ENCODE results near the gene RSL1D1.

The RSL1D1 gene

DNA sequence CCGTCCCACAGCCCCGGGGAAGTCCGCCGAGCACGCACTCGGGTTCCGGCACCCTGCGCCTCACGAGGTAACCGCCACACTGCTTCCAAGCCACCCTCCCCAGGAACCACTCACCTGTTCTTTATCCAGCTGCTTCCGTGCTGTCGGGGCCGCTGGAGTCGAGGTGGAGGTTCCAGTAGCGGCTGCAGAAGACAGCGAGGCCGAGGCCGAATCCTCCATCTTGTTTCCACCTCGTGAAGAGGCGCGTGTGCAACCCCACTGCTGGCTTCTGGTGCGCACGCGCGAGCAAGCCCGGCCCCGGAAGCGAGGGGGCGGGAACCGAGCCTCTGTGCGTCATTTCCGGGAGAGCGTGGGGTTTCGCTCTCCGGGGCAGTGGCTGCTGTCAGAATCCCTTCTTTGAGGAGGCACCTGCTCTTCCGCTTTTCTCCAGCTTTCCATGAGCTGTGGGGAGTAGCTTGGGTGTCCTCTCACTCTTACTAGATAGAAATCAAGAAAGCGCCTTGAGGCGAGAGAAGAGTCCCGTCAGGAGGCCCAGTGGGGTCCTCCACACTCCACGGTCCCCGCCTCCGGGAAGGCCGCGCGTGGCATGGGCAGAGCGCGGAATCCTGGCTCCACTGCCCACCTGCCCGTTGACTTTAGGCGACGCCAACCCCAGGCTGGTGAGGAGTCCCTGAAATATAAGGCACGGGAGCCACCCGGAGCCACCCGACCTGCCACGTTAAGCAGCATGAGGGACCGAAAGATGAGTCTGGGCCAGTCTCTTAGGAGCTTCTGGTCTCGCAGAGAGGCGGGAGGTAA is at the start of gene RSL1D1:
Gene RSL1D1 (minus strand): TSS at position 249 of the 798 bp plus-strand sequence. CDS start 30 bp downstream, at position 219.
- DNase-seq: peak; percentile 92

DNA sequence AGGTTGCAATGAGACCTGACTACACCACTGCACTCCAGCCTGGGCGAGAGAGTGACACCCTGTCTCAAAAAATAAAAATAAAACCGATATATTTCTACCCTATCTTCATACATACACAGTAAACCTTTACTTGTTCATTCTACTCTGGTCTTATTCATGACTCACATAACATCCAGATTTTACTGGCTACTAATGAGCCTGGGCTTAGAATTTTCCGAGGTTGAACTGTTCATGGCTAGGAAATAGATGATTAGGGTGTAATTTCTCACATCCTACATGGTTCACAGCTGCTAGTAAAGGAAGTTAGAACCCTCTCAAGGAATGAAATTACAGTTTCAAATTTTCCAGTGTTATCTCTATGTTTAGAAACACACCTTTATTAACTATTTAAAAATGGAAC is 49.7 kb upstream of the RSL1D1 start:
- no peak for DNase-seq

DNA sequence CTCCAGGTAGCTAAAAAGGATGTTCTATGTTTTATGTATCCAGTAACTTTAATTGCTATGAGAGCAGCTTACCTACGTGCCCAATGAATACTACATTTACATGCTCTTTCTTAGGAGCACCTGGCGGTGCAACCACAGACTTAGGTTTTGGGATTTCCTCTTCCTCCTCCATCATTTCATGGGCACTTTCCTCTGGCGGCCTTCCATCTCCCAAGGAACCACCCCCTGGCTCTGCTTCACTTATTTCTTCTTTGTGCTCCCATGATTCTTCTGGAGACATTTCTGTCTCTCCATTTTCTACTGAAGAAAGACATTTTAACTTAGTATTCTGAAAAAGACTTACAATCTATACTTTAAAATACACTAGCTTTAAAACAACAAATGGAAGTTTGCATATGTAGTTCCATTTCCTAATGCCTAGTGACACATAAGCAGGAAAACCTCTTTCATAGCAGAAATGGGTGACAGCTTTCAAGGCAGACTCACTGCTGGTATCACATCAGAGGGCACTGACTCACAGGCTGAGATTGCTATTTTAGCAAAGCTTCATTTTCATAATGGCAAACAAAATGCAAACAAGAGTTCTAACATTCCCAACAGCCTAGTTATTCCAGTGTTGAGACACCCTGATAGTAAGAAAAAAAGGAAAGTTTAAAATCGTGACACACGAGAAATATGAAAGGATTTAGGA is 45.3 kb upstream of the RSL1D1 start:
- DNase-seq: no peak

DNA sequence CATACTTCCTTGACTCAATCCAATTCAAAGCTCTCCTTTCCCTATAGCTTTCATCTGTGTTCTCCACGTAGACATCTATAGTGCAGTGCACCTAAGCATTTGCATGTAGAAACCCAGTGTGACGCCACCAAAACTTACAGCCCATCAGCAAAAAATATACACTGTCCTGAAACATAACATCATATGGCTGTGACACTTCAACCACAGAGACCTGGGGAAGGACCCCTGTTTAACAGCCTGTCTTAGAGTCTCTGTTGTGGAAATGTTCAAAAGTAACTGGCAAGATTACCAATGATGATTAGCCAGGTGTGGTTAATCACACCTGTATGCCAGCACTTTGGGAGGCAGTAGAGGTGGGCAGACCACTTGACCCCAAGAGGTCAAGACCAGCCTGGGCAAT is 42.2 kb upstream of the RSL1D1 start:
- DNase-seq: no peak

DNA sequence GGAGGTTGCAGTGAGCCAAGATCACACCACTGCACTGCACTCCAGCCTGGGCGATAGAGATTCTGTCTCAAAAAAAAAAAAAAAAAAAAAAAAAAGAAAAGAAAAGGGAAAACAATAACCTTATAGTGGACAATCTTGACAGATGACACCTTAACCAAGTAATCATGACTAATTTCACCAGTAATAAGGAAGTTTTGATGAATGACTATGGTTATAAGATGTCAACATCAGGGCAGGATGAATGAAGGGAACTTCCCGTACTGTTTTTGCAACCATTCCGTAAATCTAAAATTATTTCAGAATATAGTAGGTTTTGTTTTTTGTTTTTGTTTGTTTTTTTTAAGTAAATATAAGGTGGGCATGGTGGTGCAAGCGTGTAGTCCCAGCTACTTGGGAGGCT is 41.4 kb upstream of the RSL1D1 start:
- no peak for DNase-seq

DNA sequence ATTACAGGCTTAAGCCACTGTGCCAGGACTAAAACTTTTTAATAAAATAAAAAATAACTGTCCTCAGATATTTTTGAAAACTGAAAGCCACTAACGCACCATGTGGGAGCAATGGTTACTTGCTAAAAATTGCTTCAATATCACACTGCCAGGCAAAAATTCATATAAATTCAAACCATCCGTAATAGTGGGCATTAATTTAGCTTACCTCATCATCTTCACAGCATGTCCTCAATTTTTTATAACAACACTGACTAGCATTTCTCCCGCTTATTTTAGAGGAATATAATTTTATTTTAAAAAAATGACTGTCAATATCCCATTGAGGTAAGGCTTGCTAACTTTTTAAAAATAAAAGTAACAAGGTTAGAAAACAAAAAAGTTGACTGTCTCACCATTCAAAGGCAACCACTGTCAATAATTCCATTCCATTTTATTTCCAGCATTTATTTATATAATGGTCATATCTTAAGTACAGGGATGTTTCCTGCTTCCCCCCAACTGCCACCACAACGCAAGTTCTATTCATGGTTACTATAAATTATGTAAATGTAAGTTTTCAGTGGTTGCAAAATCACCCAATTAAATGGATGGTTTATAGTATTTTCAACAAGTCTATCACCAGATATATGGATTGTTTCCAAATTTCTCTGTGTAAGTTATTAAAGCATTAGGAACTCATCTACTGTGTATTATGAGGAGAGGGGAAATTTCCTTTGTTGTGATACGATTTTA is 39.1 kb upstream of the RSL1D1 start:
- DNase-seq: no peak

DNA sequence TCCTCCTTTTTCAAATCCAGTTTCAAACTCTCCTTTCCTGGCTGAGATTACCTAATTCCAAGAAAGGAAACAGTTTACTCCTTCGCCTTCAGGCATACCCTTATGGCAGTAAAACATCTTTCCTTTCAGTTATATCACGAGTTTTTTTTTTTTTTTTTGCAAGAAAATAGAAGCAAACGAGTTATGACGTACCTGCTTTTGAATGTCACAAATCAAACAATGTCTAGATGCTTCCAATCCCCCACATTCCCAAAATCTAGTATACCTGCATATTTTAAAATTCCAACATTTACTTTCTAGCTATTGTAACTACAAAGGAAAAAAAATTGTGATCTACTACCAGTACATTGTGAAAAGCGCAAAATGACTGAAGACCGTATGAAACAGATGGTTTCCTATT is 35.5 kb upstream of the RSL1D1 start:
- DNase-seq: no peak

DNA sequence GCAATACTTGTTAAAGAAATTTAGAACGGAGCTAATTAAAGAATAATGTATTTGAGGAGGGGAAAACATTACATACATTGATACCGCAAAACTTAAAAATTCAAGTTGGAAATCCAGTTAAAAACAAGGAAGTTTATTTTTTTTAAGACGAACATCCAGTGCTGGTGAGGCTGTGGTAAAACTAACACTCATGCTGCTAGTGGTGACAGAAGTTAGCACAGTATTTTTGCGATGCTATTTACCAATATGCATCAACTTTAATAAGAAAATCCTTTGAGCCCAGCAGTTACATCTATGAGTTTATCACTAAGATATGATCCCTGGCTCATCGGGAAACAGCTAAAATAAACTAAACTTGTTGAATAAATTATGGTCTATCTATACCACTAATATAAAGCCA is 32.7 kb upstream of the RSL1D1 start:
- no peak for DNase-seq

DNA sequence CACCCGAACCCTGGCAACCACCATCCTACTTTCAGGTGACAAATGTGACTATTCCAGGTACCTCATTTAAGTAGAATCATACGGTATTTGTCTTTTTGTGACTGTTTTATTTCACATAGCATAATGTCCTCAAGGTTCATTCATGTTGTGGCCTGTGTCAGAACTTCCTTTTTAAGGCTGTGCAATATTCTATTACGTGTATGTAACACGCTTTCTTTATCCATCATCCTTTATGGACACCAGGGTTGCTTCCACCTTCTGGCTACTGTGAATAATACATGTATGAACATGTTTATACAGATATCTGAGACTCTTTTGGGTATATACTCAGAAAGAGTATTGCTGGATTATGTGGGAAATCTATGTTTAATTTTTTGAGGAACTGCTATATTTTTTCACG is 28.7 kb upstream of the RSL1D1 start:
- no peak for DNase-seq

DNA sequence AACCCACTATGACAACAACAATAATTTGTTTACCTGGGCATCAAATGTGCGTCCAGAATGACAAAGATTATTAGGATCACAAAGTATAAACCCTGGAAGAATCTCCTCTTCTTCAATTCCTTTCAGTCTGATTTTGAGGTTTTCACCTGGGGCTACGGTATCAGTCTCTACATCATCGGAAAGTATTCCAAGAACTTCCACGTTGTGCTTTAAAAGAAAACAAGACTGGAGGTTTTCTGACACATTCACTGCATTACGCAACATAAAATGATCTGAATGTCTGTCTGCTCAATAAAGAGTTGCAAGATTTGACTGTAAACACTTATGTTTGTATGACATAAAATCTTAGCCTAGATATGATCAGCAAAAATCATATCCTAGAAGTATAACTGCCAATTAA is 26.0 kb upstream of the RSL1D1 start:
- DNase-seq: no peak

DNA sequence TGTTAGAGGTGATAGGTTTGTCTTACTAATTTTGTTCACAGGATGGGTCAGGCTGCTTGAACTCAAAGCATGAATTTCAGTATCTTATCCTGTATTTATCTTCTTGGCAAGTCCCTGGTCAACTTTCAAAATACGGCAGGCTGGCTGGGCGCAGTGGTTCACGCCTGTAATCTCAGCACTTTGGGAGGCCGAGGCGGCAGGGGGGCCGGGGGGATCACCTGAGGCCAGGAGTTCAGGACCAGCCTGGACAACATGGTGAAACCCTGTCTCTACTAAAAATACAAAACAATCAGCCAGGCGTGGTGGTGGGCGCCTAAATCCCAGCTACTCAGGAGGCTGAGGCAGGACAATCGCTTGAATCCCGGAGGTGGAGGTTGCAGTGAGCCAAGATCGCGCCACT is 25.0 kb upstream of the RSL1D1 start:
- DNase-seq: no peak

DNA sequence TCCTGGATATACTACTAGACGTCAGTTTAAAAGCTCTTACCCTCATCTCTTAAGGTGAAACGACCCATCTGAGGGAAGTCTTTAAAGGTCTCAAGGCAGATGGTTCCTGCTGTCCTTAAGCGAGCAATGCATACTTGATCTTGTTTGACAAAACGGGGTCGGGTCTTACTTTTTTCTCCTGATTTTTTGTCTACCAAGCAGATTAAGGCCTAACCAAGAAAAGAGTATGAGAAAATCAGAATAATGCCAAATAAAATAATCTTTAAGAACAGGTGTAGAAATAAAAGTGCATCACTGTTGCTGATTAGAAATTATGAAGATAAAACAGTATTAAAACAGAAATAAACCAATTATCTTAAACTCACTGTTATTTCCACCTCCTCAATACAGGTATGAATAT is 24.4 kb upstream of the RSL1D1 start:
- DNase-seq: no peak

DNA sequence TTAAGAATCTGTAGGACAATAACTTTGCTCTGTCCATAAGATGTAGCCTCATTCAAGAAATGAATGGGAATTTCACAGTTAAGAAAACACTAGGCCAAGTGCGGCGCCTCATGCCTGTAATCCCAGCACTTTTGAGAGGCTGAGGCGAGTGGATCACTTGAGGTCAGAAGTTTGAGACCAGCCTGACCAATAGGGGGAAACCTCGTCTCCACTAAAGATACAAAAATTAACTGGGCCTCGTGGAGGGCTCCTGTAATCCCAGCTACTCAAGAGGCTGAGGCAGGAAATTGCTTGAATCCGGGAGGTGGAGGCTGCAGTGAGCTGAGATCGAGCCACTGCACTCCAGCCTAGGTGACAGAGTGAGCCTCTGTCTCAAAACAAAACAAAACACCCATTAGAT is 19.9 kb upstream of the RSL1D1 start:
- no peak for DNase-seq

DNA sequence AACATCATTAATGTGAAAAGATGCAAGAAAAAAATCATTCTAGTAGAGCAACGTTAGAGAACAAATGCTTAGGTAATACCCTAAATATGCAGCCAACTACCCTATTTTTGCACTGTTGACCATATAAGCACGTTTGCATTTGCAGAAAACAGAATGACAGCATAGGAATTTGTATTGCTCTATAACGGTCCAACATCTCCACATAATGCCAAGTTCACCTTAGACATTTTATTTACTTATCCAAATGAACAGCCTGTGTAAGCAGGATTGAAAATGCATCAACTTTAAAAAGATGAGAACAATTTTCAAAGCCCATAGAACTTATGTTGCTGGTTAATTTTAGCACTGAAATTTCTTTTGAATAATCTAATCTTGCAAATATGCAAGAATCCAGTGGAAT is 19.1 kb upstream of the RSL1D1 start:
- DNase-seq: no peak

DNA sequence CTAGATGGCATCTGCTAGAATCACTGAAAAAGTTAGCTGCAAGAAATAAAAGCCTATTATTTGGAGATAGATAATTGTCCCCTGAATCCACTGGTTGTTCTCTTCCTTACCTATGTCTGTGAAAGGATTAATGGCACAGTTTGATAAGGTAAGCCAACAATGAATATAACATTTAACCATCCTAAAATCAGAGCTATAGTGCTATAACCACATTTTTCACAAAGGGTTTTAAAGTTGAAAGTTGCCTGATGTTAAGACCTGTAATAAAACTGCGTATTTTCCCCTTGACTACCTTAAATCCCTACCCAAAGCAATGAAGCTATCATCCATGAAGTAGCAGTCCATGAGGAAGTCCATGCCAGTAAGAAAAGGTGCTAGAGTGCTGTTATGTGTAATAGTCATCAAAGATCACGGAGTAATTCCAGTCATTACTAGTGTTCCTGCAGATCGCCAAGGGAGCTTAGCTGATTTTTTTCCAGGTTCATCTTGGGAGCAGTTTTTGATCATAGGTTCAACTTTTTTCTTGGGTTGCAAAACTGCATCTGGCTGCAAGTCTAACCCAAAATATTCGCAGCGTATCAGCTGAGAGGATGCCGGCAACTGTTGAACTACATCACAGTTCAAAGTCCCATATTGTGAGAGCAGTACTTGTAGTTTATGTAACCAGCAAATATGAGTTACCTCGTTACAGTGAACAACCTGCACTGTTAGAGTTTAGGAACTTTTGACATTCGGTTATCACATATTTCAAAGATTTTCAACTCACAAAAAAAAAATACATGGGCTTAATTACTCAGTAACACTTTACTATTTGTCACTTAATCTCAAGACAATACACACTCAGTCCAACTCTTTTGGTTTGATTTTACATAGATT is 18.2 kb upstream of the RSL1D1 start:
- no peak for DNase-seq

DNA sequence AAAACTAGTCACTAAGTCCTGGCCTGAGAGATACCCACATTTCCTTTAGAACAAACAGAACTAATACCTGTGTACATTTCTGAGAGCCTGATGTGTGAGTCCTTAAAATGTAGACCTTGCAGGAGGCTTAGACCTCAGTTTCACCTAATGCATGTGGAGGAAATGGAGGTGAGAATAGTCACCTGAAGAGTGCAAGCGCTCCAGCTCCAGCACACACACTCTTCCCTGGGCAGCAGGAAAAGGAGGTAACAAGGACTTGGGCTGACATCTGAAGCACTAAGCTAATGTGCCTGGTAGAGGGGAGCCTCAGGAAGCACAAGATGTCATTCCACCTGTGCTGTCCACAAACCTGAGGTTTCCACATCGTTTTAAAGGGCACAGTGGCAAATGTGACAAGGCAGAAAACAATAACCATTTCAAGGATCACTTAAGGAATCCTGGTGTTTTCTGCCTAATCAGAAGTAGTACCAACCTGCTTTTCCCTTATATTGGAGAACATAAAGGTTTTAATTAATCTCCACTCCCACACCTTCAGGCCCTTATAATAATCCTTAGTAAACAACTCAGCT is 17.2 kb upstream of the RSL1D1 start:
- no peak for DNase-seq

DNA sequence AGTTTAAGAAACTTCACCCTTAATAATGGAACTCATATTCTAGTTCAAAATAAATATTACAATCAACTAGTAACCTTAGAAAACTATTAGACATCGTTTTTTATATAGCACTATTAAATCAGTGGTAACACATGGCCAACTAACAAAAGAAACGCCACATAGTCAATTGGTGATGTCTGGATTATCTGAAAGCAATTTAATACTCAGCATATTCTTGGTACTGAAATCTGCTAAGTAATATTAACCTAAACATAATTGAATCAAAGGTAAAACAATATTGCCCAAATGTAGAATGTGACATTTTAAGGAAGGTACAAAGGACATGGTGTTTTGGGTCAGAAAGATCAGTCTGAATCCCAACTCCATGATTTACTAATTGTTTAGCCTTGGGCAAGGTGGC is 11.1 kb upstream of the RSL1D1 start:
- DNase-seq: no peak

DNA sequence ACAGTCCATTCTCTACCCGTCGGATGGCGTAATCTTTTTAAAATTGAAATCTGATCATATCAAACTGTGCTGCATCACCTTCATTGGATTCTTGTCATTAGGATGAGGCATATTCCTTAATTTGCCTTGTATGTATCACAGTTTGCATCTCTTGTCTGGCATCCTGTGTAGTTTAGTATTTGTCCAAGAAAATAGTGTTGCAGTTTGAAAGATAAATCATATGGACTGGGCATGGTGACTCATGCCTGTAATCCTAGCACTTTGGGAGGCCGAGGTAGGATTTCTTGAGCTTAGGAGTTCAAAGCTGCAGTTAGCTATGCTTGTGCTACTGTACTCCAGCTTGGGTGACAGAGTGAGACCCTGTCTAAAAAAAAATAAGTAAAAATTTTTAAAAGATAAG is 5.8 kb upstream of the RSL1D1 start:
- no peak for DNase-seq

DNA sequence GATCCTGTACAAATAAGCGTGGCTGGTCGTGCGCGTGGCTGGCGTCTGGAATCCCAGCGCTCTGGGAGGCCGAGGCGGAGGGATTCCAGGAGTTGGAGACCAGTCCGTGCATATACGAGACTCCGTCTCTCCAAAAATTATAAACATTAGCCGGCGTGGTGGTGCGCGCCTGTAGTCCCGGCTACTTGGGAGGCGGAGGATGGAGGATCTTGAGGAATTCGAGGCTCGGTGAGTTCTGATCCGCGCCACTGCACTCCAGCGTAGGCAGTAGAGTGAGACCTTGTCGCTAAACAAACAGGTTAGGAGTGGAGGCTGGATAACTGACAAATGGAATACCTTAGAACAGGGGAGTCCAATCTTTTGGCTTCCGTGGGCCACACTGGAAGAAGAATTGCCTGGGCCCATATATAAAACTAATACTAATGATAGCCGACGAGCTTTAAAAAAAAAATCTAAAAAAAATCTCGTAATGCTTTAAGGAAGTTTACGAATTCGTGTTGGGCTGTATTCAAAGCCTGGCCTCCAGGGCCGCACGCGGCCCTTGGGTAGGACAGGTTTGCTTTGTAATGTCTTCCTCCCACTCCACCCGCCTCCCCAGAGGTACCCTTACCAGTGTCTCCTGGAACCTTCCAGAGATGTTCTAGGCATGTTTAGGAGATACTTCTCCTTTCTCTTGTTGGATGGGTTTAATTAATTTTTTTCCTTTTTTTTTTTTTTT is 909 bp upstream of the RSL1D1 start:
- no peak for DNase-seq

DNA sequence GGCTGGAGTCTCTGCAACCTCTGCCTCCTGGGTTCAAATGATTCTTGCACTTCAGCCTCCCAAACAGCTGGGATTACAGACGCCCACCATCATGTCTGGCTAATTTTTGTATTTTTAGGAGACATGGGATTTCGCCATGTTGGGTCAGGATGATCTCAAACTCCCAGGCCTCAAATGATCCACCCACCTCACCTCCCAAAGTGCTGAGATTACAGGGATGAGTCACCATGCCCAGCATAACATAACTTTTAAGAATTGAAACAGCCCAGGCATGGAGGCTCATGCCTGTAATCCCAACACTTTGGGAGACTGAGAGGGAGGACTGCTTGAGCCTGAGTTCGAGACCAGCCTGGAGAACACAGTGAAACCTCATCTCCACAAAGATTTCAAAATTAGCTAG is 2.5 kb downstream of the RSL1D1 start:
- no peak for DNase-seq

DNA sequence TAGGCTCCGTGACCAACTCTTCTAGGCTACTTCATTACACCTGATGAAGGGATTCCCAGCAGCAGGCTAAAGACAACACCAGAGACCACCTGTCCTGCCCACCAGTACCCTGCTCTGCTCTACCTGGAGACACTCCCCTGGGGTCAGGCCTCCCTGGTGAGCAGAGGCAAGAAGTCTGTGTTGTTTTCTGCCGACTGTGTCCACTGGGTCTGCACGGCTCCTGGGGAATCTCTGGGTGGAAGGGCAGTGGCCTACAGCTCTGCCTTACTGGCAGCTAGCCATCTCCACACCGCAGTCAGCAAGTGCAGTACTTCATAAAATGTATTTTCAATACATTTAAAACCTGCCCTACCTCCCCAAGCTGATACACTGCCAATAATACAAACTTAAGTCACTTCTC is 6.8 kb downstream of the RSL1D1 start:
- no peak for DNase-seq

DNA sequence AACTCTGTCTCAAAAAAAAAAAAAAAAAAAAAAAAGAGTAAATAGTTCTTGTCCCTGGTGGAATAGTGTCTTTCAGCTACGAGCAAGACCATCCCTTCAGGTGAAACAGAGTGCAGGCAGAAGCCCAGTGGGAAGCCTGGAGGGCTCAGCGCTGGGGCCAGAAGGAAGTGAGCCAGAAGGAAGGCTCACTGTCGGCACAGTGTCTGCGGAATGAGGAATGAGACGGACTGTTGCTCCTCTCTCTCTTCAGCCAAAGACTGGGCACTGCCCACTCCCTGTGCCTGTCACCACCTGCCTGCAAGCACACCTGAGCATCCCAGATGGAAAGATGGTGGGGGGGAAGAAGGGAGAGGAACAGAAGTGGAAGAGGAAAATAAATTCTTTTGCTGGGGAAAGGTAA is 7.5 kb downstream of the RSL1D1 start:
- DNase-seq: no peak
